ENCODE data around the gene USP8.

USP8 gene

DNA sequence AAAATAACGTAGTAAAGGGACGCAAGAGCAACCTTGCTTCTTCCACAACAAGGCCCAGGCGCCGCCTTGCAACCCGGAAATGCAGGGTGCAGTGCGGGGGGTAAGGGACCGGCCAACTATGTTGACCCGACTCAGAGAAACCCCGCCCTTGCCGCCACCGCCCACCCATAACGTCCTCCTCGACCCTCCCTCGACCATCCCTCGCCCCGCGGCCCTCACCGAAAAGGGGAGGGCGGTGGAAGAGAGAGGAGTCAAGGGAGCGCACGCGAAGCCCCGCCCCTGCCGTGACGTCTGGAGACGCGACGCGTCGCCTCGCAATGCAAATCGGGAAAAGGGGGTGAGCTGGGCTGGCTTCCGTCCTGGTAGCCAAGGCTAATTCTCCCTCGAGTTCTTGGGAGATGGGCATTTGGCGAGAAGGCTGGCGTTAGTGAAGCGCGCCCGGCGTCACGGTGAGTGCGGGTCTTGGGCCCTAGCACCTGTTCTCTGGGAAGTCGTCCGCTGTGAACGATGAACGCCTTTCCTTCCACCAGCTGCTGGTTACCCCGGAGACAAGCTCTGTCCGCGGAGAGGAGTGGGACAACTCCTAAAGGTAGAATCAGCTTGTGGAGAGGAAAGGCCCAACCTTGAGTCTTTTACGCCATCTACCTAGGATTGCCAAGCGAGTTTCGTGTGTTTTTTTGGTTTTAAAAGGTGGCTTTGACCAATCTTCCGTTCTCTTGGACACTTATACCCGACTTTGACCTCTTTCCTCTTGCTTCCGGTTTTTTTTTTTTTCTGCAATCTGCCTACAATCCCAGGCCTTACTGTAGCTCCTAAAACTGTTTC lies at the start of gene USP8:
TSS of gene USP8 (plus strand) at position 340 of the 825 bp plus-strand sequence. CDS start 14,669 bp downstream, outside the sequence.
- TF ChIP-seq GATA2 (IDR thresholded peaks at IDR 0.05; ENCODE audit: low read depth, low read length): no peak
- TF ChIP-seq GATA3 (IDR thresholded peaks at IDR 0.05; ENCODE audit: low read depth, low read length): no peak

DNA sequence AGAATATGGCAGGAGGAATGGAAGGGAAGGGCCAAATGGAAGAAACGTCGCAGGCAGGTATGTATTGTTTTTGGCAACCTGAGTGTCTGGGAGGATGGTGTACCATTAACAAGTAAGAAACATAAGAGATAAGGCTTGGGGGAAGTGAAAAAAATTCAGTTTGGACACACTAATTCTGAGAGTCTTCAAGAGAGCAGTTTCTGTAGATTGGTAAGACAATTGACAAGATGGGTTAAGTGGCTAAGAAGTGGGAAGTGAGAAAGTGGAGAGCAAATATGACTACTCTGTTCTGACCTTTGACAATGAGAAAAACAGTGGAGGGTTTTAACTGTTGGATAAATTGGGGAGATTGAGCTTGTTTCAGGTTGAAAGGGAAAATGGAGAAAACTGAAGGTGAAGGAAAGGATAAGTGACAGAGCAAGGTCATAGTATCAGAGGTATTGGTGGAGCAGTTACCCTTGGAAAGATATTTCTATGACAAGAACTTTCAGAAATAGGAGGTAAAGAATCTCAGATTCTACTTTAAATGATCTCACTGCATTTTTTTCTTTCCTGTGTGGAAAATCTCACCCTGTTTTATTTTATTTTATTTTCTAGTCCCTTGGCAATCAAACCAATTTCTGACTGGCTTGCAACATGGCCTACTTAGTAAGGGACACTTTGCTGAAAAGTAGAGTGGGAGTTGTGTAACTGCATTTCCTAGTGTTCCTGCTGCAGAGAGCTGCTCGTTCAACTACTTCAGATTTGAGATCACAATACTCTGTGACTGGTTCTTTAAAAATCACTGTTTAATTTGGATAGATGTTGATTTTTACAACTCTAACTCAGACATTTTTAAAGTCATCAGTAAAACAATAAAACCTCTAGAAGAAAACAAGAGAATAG lies 46.1 kb upstream of the USP8 start:
- no peak for TF ChIP-seq GATA3 (IDR thresholded peaks at IDR 0.05; ENCODE audit: low read depth, low read length)
- no peak for TF ChIP-seq GATA2 (IDR thresholded peaks at IDR 0.05; ENCODE audit: low read depth, low read length)

GRCh38 chr15:50378776-50379175 lies 45.4 kb upstream of the USP8 start:
- TF ChIP-seq GATA3 (IDR thresholded peaks at IDR 0.05; ENCODE audit: low read depth, low read length) (no peak), GATA2 (IDR thresholded peaks at IDR 0.05; ENCODE audit: low read depth, low read length) (no peak)

GRCh38 chr15:50380089-50380488 lies 44.1 kb upstream of the USP8 start:
- TF ChIP-seq GATA3 (IDR thresholded peaks at IDR 0.05; ENCODE audit: low read depth, low read length): no peak
- no peak for TF ChIP-seq GATA2 (IDR thresholded peaks at IDR 0.05; ENCODE audit: low read depth, low read length)

- TF ChIP-seq GATA3 (IDR thresholded peaks at IDR 0.05; ENCODE audit: low read depth, low read length): no peak
- no peak for TF ChIP-seq GATA2 (IDR thresholded peaks at IDR 0.05; ENCODE audit: low read depth, low read length)
These were observed 42.8 kb upstream of the USP8 start for GRCh38 chr15:50381438-50381837.

- TF ChIP-seq GATA2 (IDR thresholded peaks at IDR 0.05; ENCODE audit: low read depth, low read length) (no peak), GATA3 (IDR thresholded peaks at IDR 0.05; ENCODE audit: low read depth, low read length) (no peak)
These were observed 33.5 kb upstream of the USP8 start for GRCh38 chr15:50390554-50391264.

DNA sequence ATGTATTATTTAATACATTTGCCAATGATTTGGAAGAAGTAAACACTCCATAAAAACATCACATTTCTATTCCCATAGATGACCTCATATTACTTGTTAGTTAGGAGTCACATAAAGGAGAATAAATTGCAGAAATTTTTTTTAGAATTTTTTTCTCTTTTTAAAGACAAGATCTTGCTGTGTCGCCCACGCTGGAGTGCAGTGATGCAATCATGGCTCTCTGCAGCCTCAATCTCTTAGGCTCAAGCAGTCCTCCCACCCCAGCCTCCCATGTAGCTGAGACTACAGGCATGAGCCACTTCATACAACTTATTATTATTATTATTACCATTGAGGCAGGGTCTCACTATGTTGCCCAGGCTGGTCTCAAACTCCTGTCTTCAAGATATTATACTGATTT lies 12.3 kb upstream of the USP8 start:
- TF ChIP-seq GATA3 (IDR thresholded peaks at IDR 0.05; ENCODE audit: low read depth, low read length) (no peak), GATA2 (IDR thresholded peaks at IDR 0.05; ENCODE audit: low read depth, low read length) (no peak)

GRCh38 chr15:50414624-50415023 lies 9.6 kb upstream of the USP8 start:
- TF ChIP-seq GATA2 (IDR thresholded peaks at IDR 0.05; ENCODE audit: low read depth, low read length) (no peak), GATA3 (IDR thresholded peaks at IDR 0.05; ENCODE audit: low read depth, low read length) (no peak)

DNA sequence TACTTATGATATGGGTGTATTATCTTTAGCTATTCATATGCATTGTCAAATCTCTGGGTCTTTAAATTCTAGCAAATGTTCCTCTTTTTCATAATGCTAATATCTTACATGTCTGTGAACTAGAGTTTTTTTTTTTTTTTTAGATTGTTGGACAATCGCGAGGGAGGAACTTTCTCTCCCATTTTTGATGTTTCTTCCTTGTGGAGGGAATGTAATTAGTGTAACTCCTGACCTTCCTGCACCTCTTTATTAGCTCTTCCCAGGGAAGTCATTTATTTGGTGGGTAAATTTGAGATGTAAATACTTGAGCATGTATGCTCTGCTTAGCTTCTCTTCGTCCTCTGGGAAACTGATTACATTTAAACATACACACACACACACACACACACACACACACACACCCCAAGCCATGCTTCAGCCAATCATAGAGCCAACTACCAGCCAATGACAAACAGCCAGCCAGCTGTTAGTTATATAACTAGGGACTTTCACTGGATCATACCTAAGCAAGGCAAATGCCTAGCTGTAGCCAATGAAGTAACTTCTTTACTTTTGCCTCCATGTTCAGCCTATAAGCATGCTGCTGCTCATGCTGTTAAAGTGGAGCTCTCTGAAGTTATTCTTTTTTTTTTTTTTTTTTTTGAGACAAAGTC lies 8.3 kb upstream of the USP8 start:
- no peak for TF ChIP-seq GATA3 (IDR thresholded peaks at IDR 0.05; ENCODE audit: low read depth, low read length)
- TF ChIP-seq GATA2 (IDR thresholded peaks at IDR 0.05; ENCODE audit: low read depth, low read length): no peak

- no peak for TF ChIP-seq GATA2 (IDR thresholded peaks at IDR 0.05; ENCODE audit: low read depth, low read length)
These were observed 7.3 kb upstream of the USP8 start for GRCh38 chr15:50416890-50417289.

- no peak for TF ChIP-seq GATA2 (IDR thresholded peaks at IDR 0.05; ENCODE audit: low read depth, low read length)
- no peak for TF ChIP-seq GATA3 (IDR thresholded peaks at IDR 0.05; ENCODE audit: low read depth, low read length)
These were observed 6.1 kb upstream of the USP8 start for GRCh38 chr15:50418041-50418583.

DNA sequence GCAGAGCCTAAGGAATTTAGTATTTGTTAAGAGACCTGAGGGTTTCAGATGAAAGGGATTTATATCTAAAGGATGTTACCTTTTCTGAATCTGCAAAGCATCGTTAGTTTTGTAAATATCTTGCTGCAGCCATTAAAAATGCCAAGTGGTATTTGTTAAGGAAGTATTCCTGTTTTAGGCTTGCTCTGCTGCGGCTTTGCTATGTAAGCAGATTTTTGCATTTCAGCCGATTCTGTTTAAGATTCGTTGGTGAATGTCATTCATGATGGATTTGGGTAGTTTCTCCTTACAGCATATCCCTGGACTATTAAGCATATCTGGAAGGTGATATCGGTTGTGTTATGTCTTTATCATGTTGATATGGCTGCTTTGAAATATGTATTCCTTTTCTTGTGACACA lies 1.0 kb downstream of the USP8 start:
- no peak for TF ChIP-seq GATA2 (IDR thresholded peaks at IDR 0.05; ENCODE audit: low read depth, low read length)
- no peak for TF ChIP-seq GATA3 (IDR thresholded peaks at IDR 0.05; ENCODE audit: low read depth, low read length)

DNA sequence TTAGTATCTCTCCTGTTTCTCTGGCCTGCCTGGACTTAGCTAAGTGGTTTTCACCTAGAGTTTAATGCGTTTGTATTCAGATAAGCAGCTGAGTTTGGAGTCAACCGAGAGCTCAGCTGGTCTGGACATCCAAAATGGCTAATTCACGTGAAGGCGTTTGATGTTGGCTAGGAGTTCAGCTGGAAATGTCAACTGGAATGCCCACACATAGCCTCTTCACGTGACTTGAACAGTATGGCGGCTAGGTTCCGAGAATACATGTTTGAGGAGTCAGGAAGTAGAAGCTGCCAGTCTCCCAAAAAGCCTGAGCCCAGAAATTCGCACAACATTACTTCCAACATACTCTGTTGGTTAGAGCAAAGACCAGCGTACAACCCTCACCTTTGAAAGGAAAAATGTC lies 2.2 kb downstream of the USP8 start:
- TF ChIP-seq GATA3 (IDR thresholded peaks at IDR 0.05; ENCODE audit: low read depth, low read length): no peak
- TF ChIP-seq GATA2 (IDR thresholded peaks at IDR 0.05; ENCODE audit: low read depth, low read length): no peak

Measured in SH-SY5Y (cell line).